Progenitor cell of endocrine pancreas (in vitro differentiated cells): ENCODE data around the gene AMER2. TPM values are rescaled to one million over a fixed set of nuclear protein-coding genes. Genes with fewer than 3 reads are reported as not detected.

Source experiments
- DNase-seq: peaks from one replicate; pipeline ENCODE4 v3.0.0; 2021; ENCODE audit warnings: low spot score; ENCODE audit not compliant: unreplicated experiment
- H3K27ac Mint-ChIP-seq: 2 replicates; pipeline ENCODE4 v1.8.0; 2021; ENCODE audit warnings: mild to moderate bottlenecking, moderate library complexity, mixed read lengths
- H3K27me3 Mint-ChIP-seq: 2 replicates; pipeline ENCODE4 v1.8.0; 2021; ENCODE audit warnings: mixed read lengths
- H3K36me3 Mint-ChIP-seq: 2 replicates; pipeline ENCODE4 v1.8.0; 2022; ENCODE audit warnings: mixed read lengths; ENCODE audit not compliant: insufficient read depth
- H3K4me1 Mint-ChIP-seq: 2 replicates; pipeline ENCODE4 v1.8.0; 2021; ENCODE audit warnings: low read depth, mixed read lengths
- H3K4me3 Mint-ChIP-seq: 2 replicates; pipeline ENCODE4 v1.8.0; 2021; ENCODE audit warnings: low read depth, mild to moderate bottlenecking, moderate library complexity, mixed read lengths
- H3K9me3 Mint-ChIP-seq: 2 replicates; pipeline ENCODE4 v1.8.0; 2021; ENCODE audit warnings: low read depth, mixed read lengths
- total RNA-seq: library from RNA; stranded (reverse); gene quantifications from 2 replicates; pipeline ENCODE4 v1.2.1, GENCODE V29; 2021
- TF ChIP-seq, protein P1 (sequence below): fragments of 200-600 bp; sonication (generic); IDR thresholded peaks from one replicate; pipeline ENCODE4 v1.5.0; 2021; ENCODE audit warnings: antibody characterized with exemption, mild to moderate bottlenecking; ENCODE audit not compliant: unreplicated experiment

AMER2 gene
- total RNA-seq, 1 donor from 2014 or later = 0.05 TPM

DNA sequence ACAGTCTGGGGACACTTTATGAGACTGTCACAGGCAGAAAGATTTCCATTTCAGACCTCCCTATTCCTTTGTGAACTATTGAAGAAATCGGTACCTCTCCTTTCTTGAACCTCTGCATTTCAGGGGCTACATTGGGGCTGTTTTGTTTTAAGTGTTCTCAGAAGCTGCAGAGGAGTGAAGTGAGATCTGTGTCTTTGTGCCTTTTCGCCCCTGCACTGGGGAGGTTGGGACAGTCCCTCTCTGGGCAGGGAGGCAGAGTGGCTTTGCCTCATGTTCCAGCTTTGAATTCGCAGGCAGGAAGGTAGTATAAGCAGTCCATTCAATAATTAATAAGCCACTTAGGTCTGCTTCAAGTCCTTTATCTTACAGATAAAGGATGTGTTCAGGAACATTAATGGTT, 9.5 kb upstream of the AMER2 start:
- H3K9me3 Mint-ChIP-seq = no peaks in the 10 kb centered on the region
- no peaks in the 10 kb centered on the region for H3K36me3 Mint-ChIP-seq
- DNase-seq = no peak
- TF ChIP-seq, protein P1, sequence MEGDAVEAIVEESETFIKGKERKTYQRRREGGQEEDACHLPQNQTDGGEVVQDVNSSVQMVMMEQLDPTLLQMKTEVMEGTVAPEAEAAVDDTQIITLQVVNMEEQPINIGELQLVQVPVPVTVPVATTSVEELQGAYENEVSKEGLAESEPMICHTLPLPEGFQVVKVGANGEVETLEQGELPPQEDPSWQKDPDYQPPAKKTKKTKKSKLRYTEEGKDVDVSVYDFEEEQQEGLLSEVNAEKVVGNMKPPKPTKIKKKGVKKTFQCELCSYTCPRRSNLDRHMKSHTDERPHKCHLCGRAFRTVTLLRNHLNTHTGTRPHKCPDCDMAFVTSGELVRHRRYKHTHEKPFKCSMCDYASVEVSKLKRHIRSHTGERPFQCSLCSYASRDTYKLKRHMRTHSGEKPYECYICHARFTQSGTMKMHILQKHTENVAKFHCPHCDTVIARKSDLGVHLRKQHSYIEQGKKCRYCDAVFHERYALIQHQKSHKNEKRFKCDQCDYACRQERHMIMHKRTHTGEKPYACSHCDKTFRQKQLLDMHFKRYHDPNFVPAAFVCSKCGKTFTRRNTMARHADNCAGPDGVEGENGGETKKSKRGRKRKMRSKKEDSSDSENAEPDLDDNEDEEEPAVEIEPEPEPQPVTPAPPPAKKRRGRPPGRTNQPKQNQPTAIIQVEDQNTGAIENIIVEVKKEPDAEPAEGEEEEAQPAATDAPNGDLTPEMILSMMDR = no peak
- H3K27ac Mint-ChIP-seq = no peak overlapping the region
- peaks cover 51% of the 10 kb centered on the region for H3K27me3 Mint-ChIP-seq
- H3K4me1 Mint-ChIP-seq = no peaks in the 10 kb centered on the region
- no peak overlapping the region for H3K4me3 Mint-ChIP-seq

DNA sequence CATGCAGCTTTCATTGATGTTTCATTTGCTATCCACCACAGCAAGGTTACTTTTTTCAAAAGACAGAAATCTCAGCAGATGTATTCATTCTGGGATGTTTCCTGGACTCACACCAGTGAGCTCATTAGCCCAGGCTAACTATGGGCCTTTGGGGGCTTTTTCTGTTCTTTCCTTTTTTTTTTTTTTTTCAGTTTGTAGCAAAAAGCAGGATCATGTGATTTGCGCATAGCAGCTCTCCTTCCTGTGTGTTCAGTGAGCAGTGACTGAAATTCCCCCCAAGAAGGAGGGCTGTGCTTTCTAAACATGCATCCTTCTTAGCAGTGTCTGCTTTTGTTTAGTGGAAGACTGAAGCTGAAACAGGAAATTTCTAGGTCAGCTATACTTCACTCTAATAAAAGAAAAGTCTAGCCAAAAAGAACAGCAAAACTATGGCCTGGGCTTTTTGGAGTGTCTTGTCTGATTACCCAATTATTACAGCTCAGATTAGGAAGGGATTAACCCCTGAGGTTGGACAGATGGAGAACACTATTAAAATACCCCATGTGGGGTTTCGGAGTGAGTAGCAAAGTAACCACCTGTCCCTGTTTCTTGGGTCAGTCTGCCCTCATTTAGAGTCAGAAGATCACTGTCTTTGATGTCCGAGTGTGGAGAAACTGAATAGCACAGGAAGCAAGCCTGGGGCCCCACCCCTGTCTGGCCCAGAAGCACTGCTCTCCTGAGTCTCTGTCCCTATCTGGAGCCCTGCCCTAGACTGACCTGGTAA, 8.9 kb upstream of the AMER2 start:
- Mint-ChIP-seq H3K36me3 (no peaks in the 10 kb centered on the region), H3K27me3 (peaks cover 53% of the 10 kb centered on the region), H3K4me3 (no peak overlapping the region), H3K27ac (no peak overlapping the region), H3K4me1 (no peaks in the 10 kb centered on the region), H3K9me3 (no peaks in the 10 kb centered on the region)
- TF ChIP-seq, protein P1 = no peak
- no peak for DNase-seq

DNA sequence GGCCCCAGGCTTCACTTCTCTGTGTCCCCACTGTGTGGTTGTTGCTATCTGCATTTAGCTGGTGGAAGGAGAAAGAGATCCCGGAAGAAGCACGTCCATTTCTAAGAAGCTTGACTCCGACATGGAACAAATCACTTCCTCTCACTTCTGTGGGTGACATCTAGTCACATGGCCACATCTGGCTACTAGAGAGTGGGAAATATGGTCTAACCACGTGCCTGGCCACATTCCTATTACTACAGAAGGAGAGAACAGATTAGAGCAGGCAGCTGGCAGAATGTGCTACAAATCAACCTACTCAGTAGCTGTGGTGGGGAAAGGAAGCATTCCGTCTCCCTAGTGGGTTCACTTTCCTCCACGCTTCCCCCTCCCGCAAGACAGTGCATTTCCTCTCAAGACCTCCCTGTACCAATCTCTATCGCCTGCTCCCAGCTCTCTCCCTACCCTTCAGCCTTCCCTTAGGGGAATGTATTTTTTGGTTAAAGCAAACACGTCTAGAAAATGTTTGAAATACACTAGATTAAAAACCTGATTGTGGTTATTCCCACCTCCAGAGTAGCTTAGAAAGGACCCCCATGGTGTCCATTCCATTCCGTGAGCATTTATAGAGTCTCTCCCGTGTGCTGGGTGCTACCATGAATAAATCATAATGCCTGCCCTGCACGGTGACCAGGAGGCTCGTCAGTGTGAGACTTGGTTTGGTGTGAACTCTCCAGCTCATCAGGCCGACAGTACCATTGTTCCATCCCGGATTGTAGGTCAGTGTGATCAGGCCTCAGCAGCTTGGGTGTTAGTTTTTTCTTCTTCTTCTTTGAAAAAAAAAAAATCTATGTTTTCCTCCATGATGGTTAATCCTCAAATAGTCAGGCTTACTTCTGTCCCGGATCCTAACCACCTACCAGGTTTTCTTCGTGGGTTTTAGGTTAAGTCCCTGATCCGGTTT, 8.0 kb upstream of the AMER2 start:
- peaks cover 56% of the 10 kb centered on the region for H3K27me3 Mint-ChIP-seq
- TF ChIP-seq, protein P1 = no peak
- no peaks in the 10 kb centered on the region for H3K9me3 Mint-ChIP-seq
- H3K27ac Mint-ChIP-seq = no peak overlapping the region
- H3K4me1 Mint-ChIP-seq = no peaks in the 10 kb centered on the region
- H3K36me3 Mint-ChIP-seq = no peaks in the 10 kb centered on the region
- DNase-seq = no peak
- H3K4me3 Mint-ChIP-seq = no peak overlapping the region

DNA sequence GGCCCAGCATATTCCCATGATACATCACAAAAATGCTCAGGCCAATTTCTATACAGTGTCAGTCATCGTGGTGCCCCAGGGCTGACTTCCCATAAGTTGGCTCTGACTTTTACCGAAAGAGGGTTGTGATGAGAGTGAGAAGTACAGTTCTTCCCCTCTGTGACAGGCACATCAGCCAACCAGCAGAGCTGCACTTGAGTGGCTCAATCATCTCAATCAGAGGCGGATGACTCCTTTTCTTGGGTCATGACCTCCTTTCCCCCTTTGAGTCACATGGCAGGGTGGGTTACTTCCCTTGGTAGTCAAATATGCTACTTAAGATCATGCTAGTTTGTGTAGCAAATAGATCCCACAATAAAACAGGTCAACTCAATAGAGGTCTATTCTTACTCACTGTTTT, 6.9 kb upstream of the AMER2 start:
- Mint-ChIP-seq H3K27ac (no peak overlapping the region), H3K27me3 (peaks cover 59% of the 10 kb centered on the region)

DNA sequence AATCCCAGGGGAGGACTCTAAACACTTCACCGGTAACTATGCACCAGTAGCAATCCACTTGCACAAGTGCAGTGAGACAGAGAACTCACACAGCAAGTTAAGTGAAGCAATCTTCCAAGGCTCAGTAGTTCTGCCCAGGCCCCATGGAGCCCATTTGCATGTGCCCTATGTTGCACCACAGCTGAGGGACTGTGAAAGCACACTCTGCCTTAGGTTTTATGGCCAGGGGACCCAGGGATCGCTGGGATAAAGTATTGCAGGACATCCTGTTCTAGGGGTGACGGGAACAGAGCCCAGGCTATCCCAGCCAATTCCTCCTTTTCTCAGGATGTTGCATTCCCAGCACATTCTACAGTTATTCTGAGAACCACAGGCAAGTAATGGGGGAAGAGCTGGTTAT, 6.0 kb upstream of the AMER2 start:
- H3K4me1 Mint-ChIP-seq = no peaks in the 10 kb centered on the region
- H3K27ac Mint-ChIP-seq = no peak overlapping the region
- H3K27me3 Mint-ChIP-seq = peaks cover 68% of the 10 kb centered on the region
- H3K36me3 Mint-ChIP-seq = no peaks in the 10 kb centered on the region
- TF ChIP-seq, protein P1 = no peak
- H3K9me3 Mint-ChIP-seq = no peaks in the 10 kb centered on the region
- no peak for DNase-seq
- no peak overlapping the region for H3K4me3 Mint-ChIP-seq

More for the DNA sequence above, 6.9 kb upstream of the AMER2 start:
- no peak for DNase-seq
- H3K36me3 Mint-ChIP-seq = no peaks in the 10 kb centered on the region
- H3K9me3 Mint-ChIP-seq = no peaks in the 10 kb centered on the region
- TF ChIP-seq, protein P1 = no peak
- H3K4me3 Mint-ChIP-seq = no peak overlapping the region
- H3K4me1 Mint-ChIP-seq = no peaks in the 10 kb centered on the region
